Measurements from ENCODE around the gene SUN2. TPM values are rescaled to one million over a fixed set of nuclear protein-coding genes. Genes with fewer than 3 reads are reported as not detected.

SUN2 gene
- total RNA-seq, 1 experiment from 2014 or later, result 169 TPM

DNA sequence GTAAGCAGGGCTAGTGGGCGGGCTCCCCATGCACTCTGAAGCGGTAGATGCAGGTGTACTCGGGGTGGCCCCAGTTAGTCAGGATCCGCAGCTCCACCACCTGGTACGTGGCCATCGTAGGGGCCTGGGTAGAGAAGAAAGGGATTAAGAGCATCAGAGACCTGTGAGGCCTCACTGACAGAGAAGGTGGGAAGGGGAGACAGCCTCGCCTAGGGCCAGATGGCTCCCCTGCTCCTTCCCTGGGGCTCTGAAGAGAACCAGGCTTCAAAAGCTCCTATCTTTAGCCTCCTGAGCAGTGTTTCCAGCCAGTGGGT, 19.6 kb downstream of the SUN2 start:
- ChIA-PET CTCF (interaction anchor here (0.7 to 1.6 kb wide), 3 partner anchors 11 to 684 kb away, joined by 3 to 8 read pairs (median 4); no protein-coding TSS in a partner anchor), POLR2A (ENCODE audit: unreplicated experiment) (interaction anchor here (0.6 kb wide), 1 partner anchor 118 kb away, joined by 4 read pairs; no protein-coding TSS in a partner anchor)
- no TSS peak for BruUV-seq (replicated peaks)

DNA sequence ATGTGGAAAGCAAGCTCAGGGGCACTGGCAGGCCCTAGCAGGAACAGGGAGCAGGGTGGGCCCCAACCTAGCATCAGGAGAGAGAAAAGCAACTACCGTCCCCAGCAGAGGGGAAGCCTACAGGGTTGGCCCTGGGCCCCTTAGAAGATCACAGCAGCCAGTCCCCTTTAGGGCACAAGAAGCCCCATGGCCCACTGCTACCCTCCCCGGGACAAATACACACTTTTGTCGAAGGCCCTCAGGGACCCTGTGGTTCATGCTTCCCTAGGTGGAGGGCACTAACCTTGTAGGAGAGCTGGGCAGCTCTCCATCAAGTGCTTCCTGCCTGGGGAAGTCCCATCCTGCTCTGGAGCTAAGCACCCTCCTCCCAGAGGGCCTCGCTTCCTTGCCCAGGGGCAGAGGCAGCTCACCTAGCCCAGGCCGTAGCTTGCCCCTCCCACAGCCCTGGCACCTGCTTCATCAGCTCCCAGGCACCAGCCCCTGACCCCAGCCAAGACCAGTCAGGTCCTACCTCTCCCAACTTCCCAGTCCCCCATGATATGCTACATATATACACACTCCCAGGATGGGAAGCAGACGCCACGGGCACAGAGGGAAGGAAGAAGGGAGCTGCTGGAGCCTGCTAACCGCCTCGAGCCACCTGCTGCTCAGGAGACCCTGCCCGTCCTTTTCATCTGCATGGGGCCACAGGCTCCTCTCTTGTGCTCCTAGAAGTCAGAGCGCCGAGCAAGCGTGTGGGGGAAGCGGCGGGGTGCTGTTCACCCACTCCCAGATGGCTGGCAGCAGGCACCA, 20.1 kb downstream of the SUN2 start:
- intact Hi-C loops (cut with micrococcal nuclease; ENCODE audit: unreplicated experiment), result no loop called here
- Histone ChIP-seq H3K36me3 (ENCODE audit: low read depth) (peaks cover 36% of the 10 kb centered on the region), H3F3A (ENCODE audit: insufficient read depth, low read depth) (peaks cover 46% of the 10 kb centered on the region), H3K4me2 (no peak overlapping the region), H3K4me1 (replicated peaks; ENCODE audit: insufficient read depth) (peaks cover 7% of the 10 kb centered on the region; the same call in 1 of the 2 replicates), H3K9me2 (ENCODE audit: insufficient read depth) (no peaks in the 10 kb centered on the region), H3K9me3 (ENCODE audit: insufficient read depth, low read depth) (no peaks in the 10 kb centered on the region), H3K4me3 (no peak overlapping the region), H4K20me1 (ENCODE audit: insufficient read depth) (peaks cover 24% of the 10 kb centered on the region), H3K79me2 (ENCODE audit: low read depth) (no peaks in the 10 kb centered on the region), H3K27ac (no peak overlapping the region), H2AFZ (no peak overlapping the region), H3K27me3 (ENCODE audit: insufficient read depth, low read depth) (no peaks in the 10 kb centered on the region)
- DNase-seq, result no peak
- POLR2A ChIA-PET (ENCODE audit: unreplicated experiment), result interaction anchor here (0.6 kb wide), 1 partner anchor 118 kb away, joined by 4 read pairs; no protein-coding TSS in a partner anchor
- BruUV-seq (replicated peaks), result TSS peak; percentile 13
- CTCF ChIA-PET, result interaction anchor here (0.7 to 1.6 kb wide), 4 partner anchors 11 to 684 kb away, joined by 3 to 8 read pairs (median 4); no protein-coding TSS in a partner anchor
- TF ChIP-seq, protein P1, sequence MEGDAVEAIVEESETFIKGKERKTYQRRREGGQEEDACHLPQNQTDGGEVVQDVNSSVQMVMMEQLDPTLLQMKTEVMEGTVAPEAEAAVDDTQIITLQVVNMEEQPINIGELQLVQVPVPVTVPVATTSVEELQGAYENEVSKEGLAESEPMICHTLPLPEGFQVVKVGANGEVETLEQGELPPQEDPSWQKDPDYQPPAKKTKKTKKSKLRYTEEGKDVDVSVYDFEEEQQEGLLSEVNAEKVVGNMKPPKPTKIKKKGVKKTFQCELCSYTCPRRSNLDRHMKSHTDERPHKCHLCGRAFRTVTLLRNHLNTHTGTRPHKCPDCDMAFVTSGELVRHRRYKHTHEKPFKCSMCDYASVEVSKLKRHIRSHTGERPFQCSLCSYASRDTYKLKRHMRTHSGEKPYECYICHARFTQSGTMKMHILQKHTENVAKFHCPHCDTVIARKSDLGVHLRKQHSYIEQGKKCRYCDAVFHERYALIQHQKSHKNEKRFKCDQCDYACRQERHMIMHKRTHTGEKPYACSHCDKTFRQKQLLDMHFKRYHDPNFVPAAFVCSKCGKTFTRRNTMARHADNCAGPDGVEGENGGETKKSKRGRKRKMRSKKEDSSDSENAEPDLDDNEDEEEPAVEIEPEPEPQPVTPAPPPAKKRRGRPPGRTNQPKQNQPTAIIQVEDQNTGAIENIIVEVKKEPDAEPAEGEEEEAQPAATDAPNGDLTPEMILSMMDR (conservative IDR thresholded peaks at IDR 0.05), result no peak
- no peak for TF ChIP-seq EZH2 (IDR thresholded peaks at IDR 0.05; ENCODE audit: low read depth)

More for the DNA sequence above, 19.6 kb downstream of the SUN2 start:
- H3K79me2 ChIP-seq (ENCODE audit: low read depth), result no peaks in the 10 kb centered on the region
- H3K9me3 ChIP-seq (ENCODE audit: insufficient read depth, low read depth), result no peaks in the 10 kb centered on the region
- no peak overlapping the region for H2AFZ ChIP-seq
- peaks cover 42% of the 10 kb centered on the region for H3F3A ChIP-seq (ENCODE audit: insufficient read depth, low read depth)
- no peaks in the 10 kb centered on the region for H3K9me2 ChIP-seq (ENCODE audit: insufficient read depth)
- no peak overlapping the region for H3K27ac ChIP-seq
- no peaks in the 10 kb centered on the region for H3K27me3 ChIP-seq (ENCODE audit: insufficient read depth, low read depth)
- DNase-seq, result no peak
- intact Hi-C loops (cut with micrococcal nuclease; ENCODE audit: unreplicated experiment), result no loop called here
- TF ChIP-seq, protein P1 (conservative IDR thresholded peaks at IDR 0.05), result no peak
- TF ChIP-seq EZH2 (IDR thresholded peaks at IDR 0.05; ENCODE audit: low read depth), result no peak
- H4K20me1 ChIP-seq (ENCODE audit: insufficient read depth), result peaks cover 24% of the 10 kb centered on the region
- no peak overlapping the region for H3K4me3 ChIP-seq
- no peak overlapping the region for H3K4me2 ChIP-seq
- H3K4me1 ChIP-seq (replicated peaks; ENCODE audit: insufficient read depth), result peaks cover 7% of the 10 kb centered on the region; the same call in 1 of the 2 replicates
- peaks cover 38% of the 10 kb centered on the region for H3K36me3 ChIP-seq (ENCODE audit: low read depth)

DNA sequence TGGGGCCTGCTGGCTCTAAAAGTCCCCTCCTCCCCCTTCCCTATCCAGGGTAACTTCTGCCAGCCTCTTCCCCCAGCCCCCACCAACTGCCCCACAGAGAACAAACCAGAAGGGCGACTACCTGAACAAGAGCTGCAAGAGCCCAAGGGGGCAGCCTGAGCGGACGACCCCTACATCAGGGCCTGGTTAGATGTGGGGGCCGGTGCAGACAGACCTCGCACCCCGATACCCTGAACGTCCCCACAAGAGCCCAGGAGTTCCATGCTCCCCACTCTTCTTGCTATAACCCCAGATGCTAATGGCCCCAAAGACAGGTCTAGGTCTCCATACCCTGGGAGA, 20.7 kb downstream of the SUN2 start:
- no peaks in the 10 kb centered on the region for H3K79me2 ChIP-seq (ENCODE audit: low read depth)
- no peaks in the 10 kb centered on the region for H3K27me3 ChIP-seq (ENCODE audit: insufficient read depth, low read depth)
- peaks cover 7% of the 10 kb centered on the region; the same call in 1 of the 2 replicates for H3K4me1 ChIP-seq (replicated peaks; ENCODE audit: insufficient read depth)
- POLR2A ChIA-PET (ENCODE audit: unreplicated experiment), result no interaction called here
- no peak overlapping the region for H3K4me2 ChIP-seq
- no peak overlapping the region for H3K27ac ChIP-seq
- TF ChIP-seq, protein P1 (conservative IDR thresholded peaks at IDR 0.05), result no peak
- TF ChIP-seq EZH2 (IDR thresholded peaks at IDR 0.05; ENCODE audit: low read depth), result no peak
- H3K9me2 ChIP-seq (ENCODE audit: insufficient read depth), result no peaks in the 10 kb centered on the region
- intact Hi-C loops (cut with micrococcal nuclease; ENCODE audit: unreplicated experiment), result no loop called here
- DNase-seq, result no peak
- H3K4me3 ChIP-seq, result no peak overlapping the region
- H3K9me3 ChIP-seq (ENCODE audit: insufficient read depth, low read depth), result no peaks in the 10 kb centered on the region
- peaks cover 24% of the 10 kb centered on the region for H4K20me1 ChIP-seq (ENCODE audit: insufficient read depth)
- H3F3A ChIP-seq (ENCODE audit: insufficient read depth, low read depth), result peaks cover 46% of the 10 kb centered on the region
- H2AFZ ChIP-seq, result no peak overlapping the region
- no TSS peak for BruUV-seq (replicated peaks)
- H3K36me3 ChIP-seq (ENCODE audit: low read depth), result peaks cover 36% of the 10 kb centered on the region
- CTCF ChIA-PET, result interaction anchor here (0.9 to 1.6 kb wide), 3 partner anchors 10 to 34 kb away, joined by 4 to 8 read pairs (median 5); no protein-coding TSS in a partner anchor

All from PC-9 (cell line).